ENCODE measurements around the gene ETFRF1. TPM values are rescaled to one million over a fixed set of nuclear protein-coding genes. Genes with fewer than 3 reads are reported as not detected.

ETFRF1 gene
- total and polyA plus RNA-seq, 2 experiments from 2014 or later = 35.2 to 48.3 TPM

GRCh38 chr12:25248137-25248536, 53.1 kb downstream of the ETFRF1 start:
- Histone ChIP-seq H3K27me3 (no peaks in the 10 kb centered on the region), H4K20me1 (ENCODE audit: insufficient read depth, poor library complexity, severe bottlenecking) (peaks cover 5% of the 10 kb centered on the region), H3K4me1 (ENCODE audit: insufficient read depth) (peaks cover 9% of the 10 kb centered on the region), H2AFZ (no peak overlapping the region), H3K79me2 (peaks cover 67% of the 10 kb centered on the region), H3K4me2 (no peak overlapping the region), H3K27ac (no peak overlapping the region), H3K36me3 (replicated peaks; ENCODE audit: insufficient read depth, low read depth) (no peaks in the 10 kb centered on the region), H3K4me3 (no peak overlapping the region), H3K9me2 (replicated peaks; ENCODE audit: insufficient read depth) (no peaks in the 10 kb centered on the region), H3K9me3 (ENCODE audit: low read depth) (no peaks in the 10 kb centered on the region)
- no peak for DNase-seq (ENCODE audit: low spot score)
- WGBS (ENCODE audit: low lambda C conversion rate, missing lambda C conversion rate) = 94% methylated on average over 20 of the region's 20 CpGs
- TF ChIP-seq CTCF (IDR thresholded peaks at IDR 0.05; ENCODE audit: poor library complexity) (no peak), EZH2phosphoT487 (IDR thresholded peaks at IDR 0.05; ENCODE audit: low read depth, severe bottlenecking, unreplicated experiment) (no peak), EZH2 (IDR thresholded peaks at IDR 0.05; ENCODE audit: borderline replicate concordance) (no peak)

GRCh38 chr12:25248732-25249131, 53.7 kb downstream of the ETFRF1 start:
- TF ChIP-seq EZH2phosphoT487 (IDR thresholded peaks at IDR 0.05; ENCODE audit: low read depth, severe bottlenecking, unreplicated experiment) (no peak), EZH2 (IDR thresholded peaks at IDR 0.05; ENCODE audit: borderline replicate concordance) (no peak), CTCF (IDR thresholded peaks at IDR 0.05; ENCODE audit: poor library complexity) (no peak)
- Histone ChIP-seq H4K20me1 (ENCODE audit: insufficient read depth, poor library complexity, severe bottlenecking) (peaks cover 5% of the 10 kb centered on the region), H3K9me3 (ENCODE audit: low read depth) (no peaks in the 10 kb centered on the region), H3K36me3 (replicated peaks; ENCODE audit: insufficient read depth, low read depth) (no peaks in the 10 kb centered on the region), H2AFZ (no peak overlapping the region), H3K4me1 (ENCODE audit: insufficient read depth) (peaks cover 15% of the 10 kb centered on the region), H3K4me3 (no peak overlapping the region), H3K79me2 (peaks cover 64% of the 10 kb centered on the region), H3K9me2 (replicated peaks; ENCODE audit: insufficient read depth) (no peaks in the 10 kb centered on the region), H3K4me2 (peak overlapping the region; percentile 74), H3K27me3 (no peaks in the 10 kb centered on the region), H3K27ac (peak overlapping the region; percentile 97)
- no peak for DNase-seq (ENCODE audit: low spot score)
- 97% methylated on average over 1 of the region's 1 CpG for WGBS (ENCODE audit: low lambda C conversion rate, missing lambda C conversion rate)

GRCh38 chr12:25249931-25250738, 55.1 kb downstream of the ETFRF1 start:
- Histone ChIP-seq H3K79me2 (peaks cover 50% of the 10 kb centered on the region), H4K20me1 (ENCODE audit: insufficient read depth, poor library complexity, severe bottlenecking) (peaks cover 5% of the 10 kb centered on the region), H3K36me3 (replicated peaks; ENCODE audit: insufficient read depth, low read depth) (no peaks in the 10 kb centered on the region), H3K4me3 (peak overlapping the region; percentile 79), H2AFZ (peak overlapping the region; percentile 62), H3K9me2 (replicated peaks; ENCODE audit: insufficient read depth) (no peaks in the 10 kb centered on the region), H3K27ac (peak overlapping the region; percentile 97), H3K4me2 (peak overlapping the region; percentile 74), H3K9me3 (ENCODE audit: low read depth) (no peaks in the 10 kb centered on the region), H3K4me1 (ENCODE audit: insufficient read depth) (peaks cover 28% of the 10 kb centered on the region), H3K27me3 (no peaks in the 10 kb centered on the region)
- WGBS (ENCODE audit: low lambda C conversion rate, missing lambda C conversion rate) = under 1% methylated on average over 10 of the region's 56 CpGs
- peak; percentile 68 for DNase-seq (ENCODE audit: low spot score)
- TF ChIP-seq CTCF (IDR thresholded peaks at IDR 0.05; ENCODE audit: poor library complexity) (no peak), EZH2 (IDR thresholded peaks at IDR 0.05; ENCODE audit: borderline replicate concordance) (no peak), EZH2phosphoT487 (IDR thresholded peaks at IDR 0.05; ENCODE audit: low read depth, severe bottlenecking, unreplicated experiment) (no peak)

All from hepatocyte (in vitro differentiated cells).